H1 (cell line): ENCODE data around the gene PLCXD1. TPM values are rescaled to one million over a fixed set of nuclear protein-coding genes. Genes with fewer than 3 reads are reported as not detected.

Experiments
- CTCF ChIA-PET: fragments of 300-600 bp; sonication (Branson Sonifier 250); formaldehyde crosslinking; loops from one replicate; lab custom pipeline; 2021; ENCODE audit not compliant: partially characterized antibody; lab: Charles Lee
- POLR2A ChIA-PET: fragments of 300-600 bp; sonication (Branson Sonifier 250); formaldehyde crosslinking; loops from one replicate; lab custom pipeline; 2021; ENCODE audit warnings: inconsistent platforms; ENCODE audit not compliant: partially characterized antibody; lab: Charles Lee
- DNase-seq, 2 experiments: peaks; one replicate each; pipeline versions ENCODE4 v3.0.0 to v3.0.0-alpha.2; 2010 to 2022; ENCODE audit warnings: low spot score in 2 of 2, low read depth in 1 of 2, mixed read lengths in 1 of 2
- FAIRE-seq: peaks from 2 replicates; lab custom pipeline; 2011; peaks lifted over from hg19 to GRCh38; lab: Jason Lieb, UNC
- H2AFZ ChIP-seq: 2 replicates; pipeline ENCODE4 v1.8.1; 2012; ENCODE audit warnings: low read length, inconsistent platforms
- H2AK5ac ChIP-seq: 2 replicates; pipeline ENCODE4 v1.6.1; 2013; ENCODE audit warnings: low read depth, low read length
- H2BK120ac ChIP-seq: replicated peaks from 2 replicates; pipeline ENCODE3; 2013; ENCODE audit warnings: low read depth, low read length, inconsistent platforms
- H2BK12ac ChIP-seq: 2 replicates; pipeline ENCODE4 v1.6.1; 2013; ENCODE audit warnings: low read depth, low read length
- H2BK15ac ChIP-seq: 2 replicates; pipeline ENCODE4 v1.6.1; 2013; ENCODE audit warnings: low read length
- H2BK20ac ChIP-seq: 2 replicates; pipeline ENCODE4 v1.6.1; 2013; ENCODE audit warnings: low read length
- H2BK5ac ChIP-seq: 2 replicates; pipeline ENCODE4 v1.6.1; 2013; ENCODE audit warnings: low read depth, low read length
- H3K14ac ChIP-seq: 2 replicates; pipeline ENCODE4 v1.6.1; 2013; ENCODE audit warnings: inconsistent platforms; ENCODE audit not compliant: insufficient read length
- H3K18ac ChIP-seq: 2 replicates; pipeline ENCODE4 v1.6.1; 2013; ENCODE audit warnings: low read length; ENCODE audit errors: extremely low read depth
- H3K23ac ChIP-seq: 2 replicates; pipeline ENCODE4 v1.6.1; 2013; ENCODE audit warnings: inconsistent platforms; ENCODE audit not compliant: insufficient read length
- H3K23me2 ChIP-seq: 2 replicates; pipeline ENCODE4 v1.6.1; 2013; ENCODE audit warnings: low read depth, low read length
- H3K27ac ChIP-seq: 2 replicates; pipeline ENCODE4 v1.6.1; 2011; ENCODE audit warnings: low read depth, low read length, inconsistent platforms
- H3K27me3 ChIP-seq, 4 experiments: replicated peaks in 1 of 4; 1 replicate in 1 of 4; 2 replicates in 3 of 4; pipeline versions ENCODE4 v1.6.1 to v1.8.1; 2011 to 2013; ENCODE audit warnings: low read length in 3 of 4, mild to moderate bottlenecking in 3 of 4, inconsistent platforms in 2 of 4, mixed read lengths in 2 of 4, moderate library complexity in 1 of 4; ENCODE audit not compliant: control insufficient read depth in 3 of 4, insufficient read depth in 3 of 4; ENCODE audit errors: extremely low read depth in 1 of 4
- H3K36me3 ChIP-seq, 4 experiments: 2 replicates each; pipeline versions ENCODE4 v1.6.1 to v1.8.1; 2011 to 2013; ENCODE audit warnings: mild to moderate bottlenecking in 4 of 4, low read length in 3 of 4, moderate library complexity in 2 of 4, control low read depth in 1 of 4, inconsistent platforms in 1 of 4; ENCODE audit not compliant: insufficient read depth in 4 of 4, control insufficient read depth in 2 of 4
- H3K4ac ChIP-seq: replicated peaks from 2 replicates; pipeline ENCODE3; 2013; ENCODE audit warnings: low read length, low read depth, mixed read lengths, inconsistent platforms; ENCODE audit not compliant: insufficient read length
- H3K4me1 ChIP-seq, 4 experiments: replicated peaks in 1 of 4; 1 replicate in 1 of 4; 2 replicates in 3 of 4; pipeline versions ENCODE4 v1.6.1 to v1.8.1; 2011 to 2013; ENCODE audit warnings: low read length in 3 of 4, inconsistent platforms in 2 of 4, mixed read lengths in 1 of 4; ENCODE audit not compliant: insufficient read depth in 4 of 4, control insufficient read depth in 3 of 4
- H3K4me2 ChIP-seq, 2 experiments: 2 replicates each; pipeline versions ENCODE4 v1.6.1 to v1.8.1; 2011 to 2013; ENCODE audit warnings: low read depth in 2 of 2, low read length in 2 of 2, control low read depth in 1 of 2, inconsistent platforms in 1 of 2, mild to moderate bottlenecking in 1 of 2; ENCODE audit not compliant: insufficient read depth in 1 of 2
- H3K4me3 ChIP-seq, 4 experiments: fragments of 200-600, 300-600 bp in 1 of 4; sonication (generic), shearing (Covaris generic), sonication (Bioruptor Twin) in 1 of 4; 2 replicates each; pipeline versions ENCODE4 v1.5.1 to v1.8.1; 2011 to 2016; ENCODE audit warnings: low read length in 4 of 4, low read depth in 3 of 4, control low read depth in 2 of 4, inconsistent platforms in 2 of 4, mild to moderate bottlenecking in 2 of 4, mixed read lengths in 1 of 4, moderate library complexity in 1 of 4; ENCODE audit not compliant: insufficient read depth in 2 of 4; ENCODE audit errors: extremely low read depth in 1 of 4
- H3K56ac ChIP-seq: replicated peaks from 2 replicates; pipeline ENCODE3; 2013; ENCODE audit warnings: low read depth, mild to moderate bottlenecking, mixed read lengths, low read length, inconsistent platforms; ENCODE audit not compliant: insufficient read length
- H3K79me1 ChIP-seq: 2 replicates; pipeline ENCODE4 v1.6.1; 2013; ENCODE audit warnings: low read depth, low read length, control low read depth
- H3K79me2 ChIP-seq, 2 experiments: 2 replicates each; pipeline versions ENCODE4 v1.6.1 to v1.8.1; 2012 to 2013; ENCODE audit warnings: low read length in 2 of 2, mild to moderate bottlenecking in 2 of 2, inconsistent platforms in 1 of 2; ENCODE audit not compliant: insufficient read depth in 2 of 2, control insufficient read depth in 1 of 2
- H3K9ac ChIP-seq, 4 experiments: replicated peaks in 1 of 4; 1 replicate in 1 of 4; 2 replicates in 3 of 4; pipeline versions ENCODE4 v1.6.1 to v1.8.1; 2011 to 2013; ENCODE audit warnings: low read depth in 3 of 4, low read length in 3 of 4, control low read depth in 2 of 4, mild to moderate bottlenecking in 2 of 4, moderate library complexity in 2 of 4, inconsistent platforms in 1 of 4; ENCODE audit errors: extremely low read depth in 1 of 4
- H3K9me3 ChIP-seq, 2 experiments: 2 replicates each; pipeline versions ENCODE4 v1.6.1 to v1.8.1; 2012 to 2013; ENCODE audit warnings: mild to moderate bottlenecking in 2 of 2, moderate library complexity in 2 of 2, control low read depth in 1 of 2, inconsistent platforms in 1 of 2, low read depth in 1 of 2, low read length in 1 of 2, mixed read lengths in 1 of 2; ENCODE audit not compliant: insufficient read depth in 2 of 2
- H4K20me1 ChIP-seq, 2 experiments: replicated peaks in 1 of 2; 2 replicates each; pipeline versions ENCODE3 to v1.8.1; 2011 to 2013; ENCODE audit warnings: inconsistent platforms in 2 of 2, low read length in 2 of 2, mild to moderate bottlenecking in 1 of 2; ENCODE audit not compliant: insufficient read depth in 2 of 2, control insufficient read depth in 1 of 2
- H4K5ac ChIP-seq: 2 replicates; pipeline ENCODE4 v1.6.1; 2013; ENCODE audit warnings: low read length, low read depth, mixed read lengths, inconsistent platforms; ENCODE audit not compliant: insufficient read length
- H4K8ac ChIP-seq: 2 replicates; pipeline ENCODE4 v1.8.0; 2013; ENCODE audit warnings: mild to moderate bottlenecking, moderate library complexity, low read length, inconsistent platforms; ENCODE audit not compliant: insufficient read depth; ENCODE audit errors: extremely low read depth
- H4K91ac ChIP-seq: replicated peaks from 2 replicates; pipeline ENCODE3; 2013; ENCODE audit warnings: low read length, mixed read lengths, inconsistent platforms; ENCODE audit not compliant: insufficient read length
- BRCA1 ChIP-seq: IDR thresholded peaks from 2 replicates; pipeline ENCODE4 v1.6.1; 2012; ENCODE audit warnings: low read depth, low read length, improper control_type of control experiment
- CBX8 ChIP-seq: fragments of 300-800, 300-1000 bp; sonication (generic); IDR thresholded peaks from 2 replicates; pipeline ENCODE4 v1.7.1; 2016; ENCODE audit warnings: low read depth, low read length, borderline replicate concordance
- CREB1 ChIP-seq: IDR thresholded peaks from 2 replicates; pipeline ENCODE4 v1.6.1; 2012; ENCODE audit warnings: inconsistent platforms
- CTBP2 ChIP-seq: IDR thresholded peaks from 2 replicates; pipeline ENCODE4 v1.7.0; 2011; ENCODE audit warnings: borderline replicate concordance, mild to moderate bottlenecking, moderate library complexity, mixed read lengths, low read length; ENCODE audit not compliant: insufficient read depth, insufficient read length
- EZH2 ChIP-seq: fragments of 200-600 bp; sonication (generic); IDR thresholded peaks from 2 replicates; pipeline ENCODE4 v1.7.1; 2012; ENCODE audit warnings: low read depth, mild to moderate bottlenecking, moderate library complexity, low read length, inconsistent platforms; ENCODE audit not compliant: severe bottlenecking
- GABPA ChIP-seq: IDR thresholded peaks from 2 replicates; pipeline ENCODE4 v1.6.1; 2011; ENCODE audit warnings: mild to moderate bottlenecking, low read length, moderate library complexity, borderline replicate concordance; ENCODE audit not compliant: insufficient read depth
- GTF2F1 ChIP-seq: IDR thresholded peaks from 2 replicates; pipeline ENCODE4 v1.6.1; 2012; ENCODE audit warnings: low read depth, low read length, improper control_type of control experiment, borderline replicate concordance
- KDM4A ChIP-seq: IDR thresholded peaks from one replicate; pipeline ENCODE4 v1.7.1; 2012; ENCODE audit warnings: low read depth, mild to moderate bottlenecking, moderate library complexity, low read length, inconsistent platforms; ENCODE audit not compliant: severe bottlenecking
- PHF8 ChIP-seq: fragments of 200-600 bp; sonication (generic); conservative IDR thresholded peaks from 2 replicates; pipeline ENCODE4 v1.7.1; 2012; ENCODE audit warnings: low read depth, mild to moderate bottlenecking, inconsistent platforms, low read length, moderate library complexity
- POLR2A ChIP-seq, 2 experiments: IDR thresholded peaks; 1 replicate in 1 of 2; 2 replicates in 1 of 2; pipeline ENCODE4 v1.6.1; 2011; ENCODE audit warnings: low read depth in 2 of 2, low read length in 2 of 2, mild to moderate bottlenecking in 2 of 2; ENCODE audit errors: control extremely low read depth in 1 of 2
- POLR2AphosphoS5 ChIP-seq: IDR thresholded peaks from 2 replicates; pipeline ENCODE4 v1.6.1; 2011; ENCODE audit warnings: low read depth, low read length
- POU5F1 ChIP-seq: IDR thresholded peaks from 2 replicates; pipeline ENCODE4 v1.6.1; 2011; ENCODE audit warnings: low read depth, mild to moderate bottlenecking, low read length, moderate library complexity
- SIX5 ChIP-seq: IDR thresholded peaks from 2 replicates; pipeline ENCODE4 v1.6.1; 2011; ENCODE audit warnings: mild to moderate bottlenecking, low read depth, low read length
- SRF ChIP-seq: IDR thresholded peaks from 2 replicates; pipeline ENCODE4 v1.6.1; 2011; ENCODE audit warnings: mild to moderate bottlenecking, low read depth, low read length, moderate library complexity
- TAF7 ChIP-seq: optimal IDR thresholded peaks from 2 replicates; pipeline ENCODE3; 2011; ENCODE audit warnings: low read depth, mild to moderate bottlenecking, inconsistent platforms, low read length, moderate library complexity, borderline replicate concordance
- WGBS, 2 experiments: shearing (Covaris generic) in 1 of 2; methylation state at CpG; one replicate each; pipeline versions ENCODE4 v1.1.6 to v1.1.7; 2013 to 2015; ENCODE audit warnings: low lambda C conversion rate in 2 of 2, mixed read lengths in 2 of 2, inconsistent platforms in 1 of 2, low coverage in 1 of 2, missing lambda C conversion rate in 1 of 2; ENCODE audit not compliant: insufficient replicate concordance in 2 of 2, insufficient coverage in 1 of 2, insufficient read length in 1 of 2; ENCODE audit errors: extremely low coverage in 1 of 2, missing lambda C conversion rate in 1 of 2; 5-methylcytosine and 5-hydroxymethylcytosine counted together
- polyA plus RNA-seq, 7 experiments: library from polyadenylated mRNA; depleted of rRNA in 3 of 7; stranded (reverse) in 5 of 7; unstranded in 2 of 7; fragments of >200 nt in 5 of 7; fragments of 200-250 nt in 2 of 7; gene quantifications; 1 replicate in 5 of 7; 2 replicates in 1 of 7; 4 replicates in 1 of 7; pipeline versions ENCODE4 v1.2.1 to v1.2.3, GENCODE V29; 2011 to 2013; ENCODE audit warnings: missing spikeins in 2 of 7, mixed read lengths in 2 of 7
- total RNA-seq: library from RNA; stranded (reverse); fragmentation: NEBNext Ultra II Directional; extraction: Animal tissue kit (Norgen Biotek cat#: 25700); gene quantifications from 2 replicates; pipeline ENCODE4 v1.2.1, GENCODE V29; 2021

Gene PLCXD1
- total and polyA plus RNA-seq, 2 of the 8 experiments (the other 6 are each of a cell fraction or from before 2014, with no cell fraction given), result 93.6 to 124 TPM

DNA sequence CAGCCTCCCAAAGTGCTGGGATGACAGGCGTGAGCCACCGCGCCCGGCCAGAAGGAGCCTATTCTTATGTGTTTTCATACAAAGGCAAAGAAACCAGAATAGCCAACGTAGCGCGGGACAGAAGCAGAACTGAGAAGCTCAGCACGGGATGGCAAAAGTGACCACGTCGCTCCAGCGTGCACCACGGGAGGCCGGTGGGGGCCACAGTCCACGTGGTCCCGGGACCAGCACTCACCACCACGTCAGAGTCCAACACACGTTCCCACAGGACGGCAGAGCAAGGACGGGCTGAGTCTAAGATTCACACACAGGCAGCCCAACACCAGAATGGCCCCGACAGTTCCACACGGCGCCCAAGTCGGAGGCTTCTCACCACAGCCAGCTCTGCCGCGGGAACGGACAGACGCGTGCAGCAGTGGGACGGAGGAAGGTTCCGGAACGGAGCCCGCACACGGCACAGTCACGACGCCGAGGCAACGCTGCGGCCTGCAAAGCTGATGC lies 56.2 kb downstream of the PLCXD1 start:
- Histone ChIP-seq H4K8ac (no peak overlapping the region), H3K4me1 (no peaks in the 10 kb centered on the region), H2BK5ac (no peak overlapping the region), H3K14ac (no peak overlapping the region), H3K9me3 (no peaks in the 10 kb centered on the region; a peak in 1 of 4 replicates), H2BK20ac (no peak overlapping the region), H4K5ac (no peak overlapping the region), H3K56ac (no peak overlapping the region), H3K23ac (no peak overlapping the region), H2BK12ac (no peak overlapping the region), H2AK5ac (no peak overlapping the region), H4K91ac (no peak overlapping the region), H2BK15ac (no peak overlapping the region), H4K20me1 (peaks cover 0 to 12% of the 10 kb centered on the region in 2 experiments), H3K79me1 (no peaks in the 10 kb centered on the region; the same call in 1 of the 2 replicates), H3K36me3 (peaks cover 5 to 51% (median 20%) of the 10 kb centered on the region in 4 experiments; a peak in 5 of 8 replicates), H3K4me3 (no peak overlapping the region), H3K27me3 (no peaks in the 10 kb centered on the region), H2BK120ac (no peak overlapping the region), H3K27ac (no peak overlapping the region), H3K4me2 (no peak overlapping the region), H2AFZ (no peak overlapping the region), H3K18ac (no peak overlapping the region), H3K79me2 (no peaks in the 10 kb centered on the region), H3K4ac (no peak overlapping the region), H3K9ac (no peak overlapping the region), H3K23me2 (no peaks in the 10 kb centered on the region)
- DNase-seq (no peak), FAIRE-seq (no peak)
- CTCF ChIA-PET, result no interaction called here
- POLR2A ChIA-PET, result no interaction called here
- 84% methylated on average over 38 of the region's 38 CpGs; no CpG with 5 or more reads in 1 of the 2 experiments for WGBS, 2 experiments
- no peak for TF ChIP-seq CREB1
- TF ChIP-seq SRF, result no peak
- no peak for TF ChIP-seq SIX5
- TF ChIP-seq CBX8, result no peak
- TF ChIP-seq GTF2F1, result no peak
- TF ChIP-seq POU5F1, result no peak
- TF ChIP-seq BRCA1, result no peak
- no peak for TF ChIP-seq POLR2A (IDR thresholded peaks at IDR 0.05; ENCODE audit: control extremely low read depth in 1 of 2, low read depth in 2 of 2, low read length in 2 of 2)
- no peak for TF ChIP-seq KDM4A
- TF ChIP-seq POLR2AphosphoS5, result no peak
- no peak for TF ChIP-seq TAF7
- no peak for TF ChIP-seq EZH2
- no peak for TF ChIP-seq CTBP2
- TF ChIP-seq PHF8, result no peak
- TF ChIP-seq GABPA, result no peak
